GM18909 (cell line): ENCODE measurements around the gene TGFB1I1.
A peak's percentile ranks its signal among the peaks of the same experiment; 100 is the strongest.
"Not testable (repeated sequence)": the region's sequence is repeated elsewhere in the genome, so short reads cannot be mapped to it uniquely, and the experiment has no call there.

ENCODE experiments used
- ATAC-seq: cut with Tn5 transposase; IDR thresholded peaks from one replicate; pipeline ENCODE4 v1.9.1; 2021; ENCODE audit warnings: mild to moderate bottlenecking; ENCODE audit not compliant: unreplicated experiment, poor library complexity

Gene TGFB1I1

GRCh38 chr16:31507929-31508705, 36.2 kb downstream of the TGFB1I1 start, which contains the start of gene RUSF1:
Gene RUSF1, minus strand, starts transcription at chr16:31508391. Its CDS starts 18 bp downstream, at chr16:31508373.
- ATAC-seq = peak; percentile 94

GRCh38 chr16:31508706-31509195, 36.8 kb downstream of the TGFB1I1 start:
- ATAC-seq = no peak

GRCh38 chr16:31513126-31513525, 41.2 kb downstream of the TGFB1I1 start:
- ATAC-seq = no peak

- no peak for ATAC-seq
These were observed 41.9 kb downstream of the TGFB1I1 start for GRCh38 chr16:31513884-31514283.

GRCh38 chr16:31517800-31518402, 45.9 kb downstream of the TGFB1I1 start:
- ATAC-seq = no peak

- ATAC-seq = no peak
These were observed 47.9 kb downstream of the TGFB1I1 start for GRCh38 chr16:31519759-31520431.

- no peak for ATAC-seq
These were observed 49.4 kb downstream of the TGFB1I1 start for GRCh38 chr16:31521368-31521767.

GRCh38 chr16:31522071-31522470, 50.1 kb downstream of the TGFB1I1 start:
- ATAC-seq = no peak

GRCh38 chr16:31523768-31524167, 51.8 kb downstream of the TGFB1I1 start:
- ATAC-seq = not testable (repeated sequence)

- ATAC-seq = no peak
These were observed 53.2 kb downstream of the TGFB1I1 start for GRCh38 chr16:31525113-31525512.
